Fibroblast of skin of left biceps (primary cell): ENCODE measurements around the gene ZFYVE21.
"Not testable (repeated sequence)": the region's sequence is repeated elsewhere in the genome, so short reads cannot be mapped to it uniquely, and the experiment has no call there.

Experiments used
- DNase-seq, 2 experiments: peaks; one replicate each; pipeline ENCODE4 v3.0.0-alpha.2; 2013; ENCODE audit warnings: low read depth in 2 of 2

Gene ZFYVE21

GRCh38 chr14:103715052-103716000 is at the start of gene ZFYVE21, which contains the start of gene XRCC3:
TSS of gene ZFYVE21 (plus strand) at chr14:103715810. CDS start at chr14:103715842, 32 bp downstream.
TSS of gene XRCC3 (minus strand) at chr14:103715451. CDS start at chr14:103711087, 4,364 bp downstream.
- peak; percentile 97 to 98 for DNase-seq

DNA sequence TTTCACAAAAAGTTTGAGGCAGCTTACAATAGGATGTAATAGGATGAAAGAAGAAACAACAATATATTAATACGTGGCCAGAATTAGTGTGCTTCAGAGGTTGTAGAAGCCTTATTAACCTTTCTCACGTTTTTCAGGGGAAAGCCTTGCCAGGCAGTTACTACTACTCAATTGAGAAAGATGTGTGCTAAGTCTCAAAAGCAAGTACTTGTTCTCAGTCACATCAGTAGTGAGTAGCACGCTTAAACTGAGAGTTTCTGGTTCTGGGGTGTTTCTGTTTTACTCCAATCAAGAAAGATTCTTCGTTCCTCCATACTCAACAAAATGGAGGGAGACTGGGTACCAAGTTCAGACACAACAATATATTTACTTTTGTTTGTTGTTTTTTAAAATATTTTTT is 47.9 kb upstream of the ZFYVE21 start:
- no peak for DNase-seq

- DNase-seq = no peak
These were observed 47.5 kb upstream of the ZFYVE21 start for GRCh38 chr14:103668117-103668516.

GRCh38 chr14:103669370-103669769 is 46.2 kb upstream of the ZFYVE21 start:
- DNase-seq = no peak

DNA sequence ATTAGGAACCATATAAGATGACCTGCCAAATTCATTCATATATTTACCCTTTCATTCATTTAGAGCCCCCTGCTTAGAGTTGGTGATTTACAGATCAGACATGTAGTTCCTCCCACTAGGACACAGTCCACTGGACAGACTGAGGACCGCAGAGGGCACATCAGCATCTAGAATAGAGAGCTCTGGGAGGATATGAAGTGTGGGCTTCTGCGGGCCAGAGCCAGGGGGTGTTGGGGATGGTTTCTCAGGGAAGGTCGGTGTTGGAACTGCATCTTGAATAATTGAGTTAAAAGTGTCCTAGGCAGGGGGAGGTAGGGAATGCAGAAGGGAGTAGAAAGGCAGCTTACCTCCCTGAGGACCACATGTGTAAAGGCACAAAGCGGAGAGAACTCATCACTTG is 43.7 kb upstream of the ZFYVE21 start:
- DNase-seq = no peak

- no peak for DNase-seq
These were observed 39.7 kb upstream of the ZFYVE21 start for GRCh38 chr14:103675957-103676356.

GRCh38 chr14:103676881-103677675 is 38.5 kb upstream of the ZFYVE21 start:
- DNase-seq = no peak

- DNase-seq = no peak
These were observed 36.3 kb upstream of the ZFYVE21 start for GRCh38 chr14:103679351-103679750.

DNA sequence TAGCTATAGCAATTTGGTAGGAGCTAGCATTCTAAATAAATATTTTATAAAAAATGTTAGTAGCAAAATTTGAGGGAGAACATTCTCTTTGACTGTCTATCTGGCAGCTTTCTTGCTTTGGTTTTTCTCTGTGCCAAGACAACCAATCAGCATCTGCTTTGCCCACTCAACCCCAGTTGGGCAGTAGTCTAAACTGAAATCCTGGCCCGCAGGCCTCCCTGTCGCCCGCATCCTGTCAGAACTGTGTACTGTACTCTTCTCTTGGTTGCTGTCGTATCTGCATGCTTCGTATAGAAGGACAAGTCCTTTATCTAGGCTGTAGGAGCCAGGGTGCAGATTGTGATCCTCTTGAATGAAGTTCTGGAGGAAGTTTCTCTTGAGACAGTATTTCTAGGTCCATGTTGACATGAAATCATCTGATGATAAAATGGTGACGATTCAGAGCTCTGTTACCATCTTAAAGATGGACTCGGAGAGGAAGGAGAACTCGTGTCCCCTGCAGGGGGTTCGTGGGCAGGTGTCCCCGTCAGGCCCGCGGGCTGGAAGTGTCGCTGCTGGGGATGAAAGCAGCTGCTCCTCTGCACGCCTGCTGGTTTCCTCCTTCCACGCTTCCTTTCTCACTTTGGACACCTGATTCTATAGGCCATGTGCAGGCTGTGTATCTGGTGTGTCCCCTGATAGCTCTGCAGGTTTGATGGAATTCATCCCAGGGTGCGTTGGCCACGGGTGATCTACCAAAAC is 34.9 kb upstream of the ZFYVE21 start:
- DNase-seq = no peak

GRCh38 chr14:103683139-103683538 is 32.5 kb upstream of the ZFYVE21 start:
- no peak for DNase-seq

DNA sequence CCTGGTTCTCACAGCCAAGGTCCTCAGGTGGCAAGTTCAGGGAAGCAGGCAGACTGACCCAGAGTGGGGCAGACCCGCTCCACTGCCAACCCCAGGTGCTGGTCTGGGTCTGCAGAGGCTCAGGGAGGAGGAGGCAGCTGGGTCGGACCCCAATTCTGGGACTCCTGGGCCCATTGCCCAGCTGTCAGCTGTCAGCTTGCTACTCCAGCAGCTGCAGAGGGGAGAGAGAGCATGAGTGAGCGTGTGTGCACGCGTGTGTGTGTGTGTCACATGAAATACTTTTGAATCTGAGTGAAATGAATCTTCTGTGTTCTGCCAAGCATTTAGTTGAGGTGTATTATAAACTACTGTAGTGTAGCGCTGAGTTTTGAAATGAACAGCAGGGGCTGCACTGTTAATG is 31.1 kb upstream of the ZFYVE21 start:
- DNase-seq = no peak

- no peak for DNase-seq
These were observed 30.7 kb upstream of the ZFYVE21 start for GRCh38 chr14:103684871-103685270.

GRCh38 chr14:103685276-103686211 is 30.1 kb upstream of the ZFYVE21 start:
- no peak for DNase-seq

DNA sequence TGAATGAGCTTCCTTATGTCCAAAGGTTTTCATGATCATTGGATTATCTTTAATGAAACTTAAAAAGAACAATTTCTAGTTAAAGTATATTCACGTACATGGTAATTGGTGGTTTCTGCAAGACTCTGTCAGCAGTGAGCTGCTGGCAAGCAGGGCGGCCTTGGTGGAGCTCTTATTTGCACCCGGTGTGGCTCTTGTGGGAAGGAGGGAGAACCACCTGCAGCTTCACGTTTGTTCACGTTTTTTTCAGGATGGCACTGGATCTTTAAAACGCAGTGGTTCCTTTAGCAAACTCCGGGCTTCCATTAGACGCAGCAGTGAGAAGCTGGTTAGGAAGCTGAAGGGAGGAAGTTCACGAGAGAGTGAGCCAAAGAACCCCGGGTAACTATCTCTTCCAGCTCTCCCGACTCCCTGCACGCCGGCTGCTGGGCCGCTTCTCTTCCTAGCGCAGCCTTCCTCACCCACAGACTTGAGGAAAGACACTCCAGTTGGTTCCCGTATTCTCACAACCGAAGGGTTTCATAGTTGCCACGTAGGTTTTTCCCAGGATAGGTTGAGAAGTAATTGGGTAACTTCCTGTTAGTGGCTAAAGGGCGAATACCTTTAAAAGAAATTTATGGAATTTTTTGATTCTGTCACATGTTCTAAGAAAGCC is 28.7 kb upstream of the ZFYVE21 start:
- no peak for DNase-seq

- no peak for DNase-seq
These were observed 27.9 kb upstream of the ZFYVE21 start for GRCh38 chr14:103687712-103688111.

DNA sequence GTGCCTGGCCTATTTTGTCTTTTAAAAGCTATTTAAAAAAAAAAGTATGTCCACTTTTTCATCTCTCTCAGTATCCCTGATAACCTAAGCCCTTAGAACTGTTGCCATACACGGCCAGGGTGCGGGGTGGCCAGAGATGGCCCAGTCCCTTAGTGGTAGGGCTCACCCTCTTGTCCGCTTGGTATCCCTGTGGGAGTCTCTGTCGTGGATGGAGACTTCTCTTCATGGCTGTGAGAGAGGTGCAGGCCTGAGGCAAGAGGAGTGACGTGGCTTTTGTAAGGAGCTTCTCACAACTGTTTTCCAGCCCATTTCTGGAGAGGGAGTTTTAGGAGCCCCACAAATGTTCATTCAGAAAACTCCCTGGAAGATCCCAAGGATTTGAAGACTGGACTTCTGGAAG is 27.2 kb upstream of the ZFYVE21 start:
- DNase-seq = no peak

DNA sequence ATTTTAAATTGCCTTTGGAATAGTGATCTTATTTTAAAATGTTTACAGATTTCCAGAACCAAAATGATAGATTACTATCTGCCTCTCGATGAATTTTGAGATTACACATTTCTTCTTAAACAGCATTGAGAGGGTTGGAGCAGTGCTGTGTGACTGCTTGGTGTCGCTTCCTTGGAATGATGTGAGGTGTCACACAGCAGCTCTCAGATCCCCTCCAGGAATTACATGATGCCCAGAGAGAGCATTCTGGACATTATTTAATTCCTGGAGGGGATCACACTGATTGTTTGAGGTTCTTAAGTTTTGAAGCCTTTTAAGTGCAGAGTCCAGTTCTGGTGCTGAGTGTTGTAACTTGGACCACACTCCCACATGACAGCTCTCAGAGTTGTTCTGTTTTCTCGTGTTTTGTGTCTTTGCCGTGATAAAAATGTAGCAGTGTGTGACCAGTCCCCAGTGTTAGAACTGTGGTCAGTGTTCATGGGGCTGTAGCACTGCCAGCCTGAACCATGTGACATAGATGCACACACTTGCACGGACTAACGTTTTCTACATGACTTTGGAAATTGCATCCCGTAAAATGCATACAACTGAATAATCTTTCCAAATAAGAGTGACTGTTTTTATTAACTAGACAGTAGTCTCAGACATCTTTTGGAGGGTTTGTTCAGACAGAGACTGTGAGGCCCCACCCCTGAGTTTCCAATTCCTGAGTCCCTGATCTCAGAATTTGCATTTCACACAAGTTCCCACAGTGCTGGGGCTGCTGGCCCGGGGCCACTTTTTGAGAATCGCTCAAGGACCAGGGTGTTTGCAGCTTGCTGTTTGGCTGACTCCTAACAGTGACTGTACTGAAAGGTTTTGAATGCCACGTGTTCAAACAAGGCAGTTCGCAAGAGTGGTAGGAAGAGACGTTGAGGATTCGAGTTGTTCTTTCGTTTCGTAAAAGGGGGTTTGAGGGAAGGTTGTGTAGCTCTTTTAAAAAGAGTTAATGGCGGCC is 26.4 kb upstream of the ZFYVE21 start:
- no peak for DNase-seq

- DNase-seq = no peak
These were observed 25.3 kb upstream of the ZFYVE21 start for GRCh38 chr14:103690332-103690731.

DNA sequence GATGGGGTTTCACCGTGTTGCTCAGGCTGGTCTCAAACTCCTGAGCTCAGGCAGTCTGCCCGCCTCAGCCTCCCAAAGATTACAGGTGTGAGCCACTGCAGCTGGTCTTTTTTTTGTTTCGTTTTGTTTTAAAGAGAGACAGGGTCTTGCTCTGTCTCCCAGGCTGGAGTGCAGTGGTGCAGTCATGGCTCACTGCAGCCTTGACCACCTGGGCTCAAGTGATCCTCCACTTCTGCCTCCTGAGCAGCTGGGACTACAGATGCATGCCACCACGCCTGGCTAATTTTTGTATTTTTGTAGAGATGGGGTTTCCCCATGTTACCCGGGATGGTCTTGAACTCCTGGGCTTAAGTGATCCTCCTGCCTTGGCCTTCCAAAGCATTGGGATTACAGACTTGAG is 24.0 kb upstream of the ZFYVE21 start:
- DNase-seq = not testable (repeated sequence)
